Activated CD4-positive, alpha-beta T cell treated with anti-CD3 and anti-CD28 coated beads for 1 hour (primary cell): ENCODE data around the gene PRKN.

Experiments
- DNase-seq: peaks from one replicate; pipeline ENCODE4 v3.0.0-alpha.2; 2020

Gene PRKN

GRCh38 chr6:161557333-161558107, 1170.0 kb downstream of the PRKN start:
- no peak for DNase-seq

GRCh38 chr6:161554883-161555282, 1172.7 kb downstream of the PRKN start:
- DNase-seq, result no peak

- no peak for DNase-seq
Observed at GRCh38 chr6:161549977-161550655, 1177.5 kb downstream of the PRKN start.

- no peak for DNase-seq
Observed at GRCh38 chr6:161548713-161549296, 1178.8 kb downstream of the PRKN start.

- no peak for DNase-seq
Observed at GRCh38 chr6:161547617-161548016, 1179.9 kb downstream of the PRKN start.

GRCh38 chr6:161546632-161547031, 1180.9 kb downstream of the PRKN start:
- DNase-seq, result no peak

GRCh38 chr6:161545741-161546140, 1181.8 kb downstream of the PRKN start:
- no peak for DNase-seq

- no peak for DNase-seq
Observed at GRCh38 chr6:161544801-161545480, 1182.6 kb downstream of the PRKN start.

GRCh38 chr6:161543684-161544309, 1183.8 kb downstream of the PRKN start:
- no peak for DNase-seq

GRCh38 chr6:161542346-161542980, 1185.1 kb downstream of the PRKN start:
- no peak for DNase-seq

- no peak for DNase-seq
Observed at GRCh38 chr6:161540532-161540931, 1187.0 kb downstream of the PRKN start.

- DNase-seq, result no peak
Observed at GRCh38 chr6:161536224-161536630, 1191.3 kb downstream of the PRKN start.

- DNase-seq, result no peak
Observed at GRCh38 chr6:161534264-161534873, 1193.2 kb downstream of the PRKN start.

GRCh38 chr6:161533266-161533665, 1194.3 kb downstream of the PRKN start:
- no peak for DNase-seq

- DNase-seq, result no peak
Observed at GRCh38 chr6:161532536-161532935, 1195.0 kb downstream of the PRKN start.

GRCh38 chr6:161526794-161527193, 1200.8 kb downstream of the PRKN start:
- no peak for DNase-seq

GRCh38 chr6:161523362-161523761, 1204.2 kb downstream of the PRKN start:
- no peak for DNase-seq

- no peak for DNase-seq
Observed at GRCh38 chr6:161522276-161522675, 1205.3 kb downstream of the PRKN start.

GRCh38 chr6:161511447-161512095, 1216.0 kb downstream of the PRKN start:
- no peak for DNase-seq

- no peak for DNase-seq
Observed at GRCh38 chr6:161508341-161508740, 1219.2 kb downstream of the PRKN start.

GRCh38 chr6:161507375-161507774, 1220.2 kb downstream of the PRKN start:
- DNase-seq, result no peak

GRCh38 chr6:161503570-161503969, 1224.0 kb downstream of the PRKN start:
- no peak for DNase-seq
